ENCODE data around the gene RPL37A.

Gene RPL37A

DNA sequence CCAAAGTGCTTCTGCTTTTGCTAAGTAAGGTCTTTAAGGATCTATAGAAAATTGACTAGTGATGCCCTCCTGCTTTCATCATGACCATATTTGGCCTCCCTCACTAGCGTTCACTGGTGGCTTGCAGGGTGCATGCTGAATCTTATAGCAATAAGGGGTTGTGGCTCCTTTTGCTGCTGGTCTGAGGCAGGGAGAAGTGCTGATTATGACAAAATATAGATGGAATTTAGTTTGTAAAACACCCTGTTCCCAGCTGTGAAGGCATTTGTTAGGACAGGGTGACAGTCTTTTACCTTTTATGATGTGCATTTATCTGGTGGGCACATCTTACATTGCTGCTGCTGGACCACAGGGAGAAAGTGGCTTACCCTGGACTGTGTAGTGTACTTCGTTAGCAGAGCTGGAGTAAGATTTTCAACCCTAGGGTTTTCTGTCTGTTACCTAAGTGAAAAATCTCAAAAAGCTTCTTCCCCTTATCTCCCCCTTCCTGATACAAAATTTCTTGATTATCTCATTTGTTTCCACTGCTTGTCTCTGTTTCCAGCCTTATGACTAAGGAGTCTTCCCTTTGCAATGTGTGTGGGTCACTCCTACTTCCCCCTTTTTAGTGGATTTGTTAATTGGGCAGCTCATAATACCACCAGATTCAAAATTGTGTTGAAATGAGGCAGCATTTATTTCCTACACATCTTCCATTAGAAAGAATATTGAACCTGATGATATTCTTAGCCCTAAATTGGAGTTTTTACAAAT is 21.2 kb upstream of the RPL37A start:
- no peak for TF ChIP-seq POLR2AphosphoS5 (IDR thresholded peaks at IDR 0.05; ENCODE audit: low read depth)
- DNase-seq (ENCODE audit: low read depth in 1 of 2, low spot score in 1 of 2): peak in 1 of 2 experiments; percentile 21
- H3K27ac ChIP-seq (replicated peaks): peak overlapping the region; percentile 6; the same call in 1 of the 2 replicates

DNA sequence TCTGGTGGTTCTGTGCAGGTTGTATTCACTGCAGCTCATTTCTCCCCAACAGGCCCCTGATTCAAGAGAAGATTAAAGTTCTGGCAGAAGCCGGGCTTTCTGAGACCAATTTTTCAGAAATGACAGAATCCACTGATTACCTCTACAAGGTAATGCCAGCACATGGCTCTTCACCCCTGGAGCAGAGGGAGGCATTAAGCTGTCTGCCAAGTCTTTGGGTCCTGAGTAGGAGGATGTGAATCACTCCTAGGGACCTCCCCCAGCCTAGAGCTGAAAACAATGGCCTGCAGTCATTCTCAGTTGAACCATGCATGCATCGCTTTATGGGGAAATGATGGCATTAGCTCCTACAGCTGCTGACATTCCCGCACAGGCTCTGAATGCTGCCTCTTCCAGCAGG is 20.5 kb upstream of the RPL37A start:
- no peak for DNase-seq (ENCODE audit: low read depth in 1 of 2, low spot score in 1 of 2)
- TF ChIP-seq POLR2AphosphoS5 (IDR thresholded peaks at IDR 0.05; ENCODE audit: low read depth): no peak
- TF ChIP-seq, protein P1, sequence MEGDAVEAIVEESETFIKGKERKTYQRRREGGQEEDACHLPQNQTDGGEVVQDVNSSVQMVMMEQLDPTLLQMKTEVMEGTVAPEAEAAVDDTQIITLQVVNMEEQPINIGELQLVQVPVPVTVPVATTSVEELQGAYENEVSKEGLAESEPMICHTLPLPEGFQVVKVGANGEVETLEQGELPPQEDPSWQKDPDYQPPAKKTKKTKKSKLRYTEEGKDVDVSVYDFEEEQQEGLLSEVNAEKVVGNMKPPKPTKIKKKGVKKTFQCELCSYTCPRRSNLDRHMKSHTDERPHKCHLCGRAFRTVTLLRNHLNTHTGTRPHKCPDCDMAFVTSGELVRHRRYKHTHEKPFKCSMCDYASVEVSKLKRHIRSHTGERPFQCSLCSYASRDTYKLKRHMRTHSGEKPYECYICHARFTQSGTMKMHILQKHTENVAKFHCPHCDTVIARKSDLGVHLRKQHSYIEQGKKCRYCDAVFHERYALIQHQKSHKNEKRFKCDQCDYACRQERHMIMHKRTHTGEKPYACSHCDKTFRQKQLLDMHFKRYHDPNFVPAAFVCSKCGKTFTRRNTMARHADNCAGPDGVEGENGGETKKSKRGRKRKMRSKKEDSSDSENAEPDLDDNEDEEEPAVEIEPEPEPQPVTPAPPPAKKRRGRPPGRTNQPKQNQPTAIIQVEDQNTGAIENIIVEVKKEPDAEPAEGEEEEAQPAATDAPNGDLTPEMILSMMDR (IDR thresholded peaks at IDR 0.05; ENCODE audit: insufficient read depth, low read length): no peak
- TF ChIP-seq, protein P2, sequence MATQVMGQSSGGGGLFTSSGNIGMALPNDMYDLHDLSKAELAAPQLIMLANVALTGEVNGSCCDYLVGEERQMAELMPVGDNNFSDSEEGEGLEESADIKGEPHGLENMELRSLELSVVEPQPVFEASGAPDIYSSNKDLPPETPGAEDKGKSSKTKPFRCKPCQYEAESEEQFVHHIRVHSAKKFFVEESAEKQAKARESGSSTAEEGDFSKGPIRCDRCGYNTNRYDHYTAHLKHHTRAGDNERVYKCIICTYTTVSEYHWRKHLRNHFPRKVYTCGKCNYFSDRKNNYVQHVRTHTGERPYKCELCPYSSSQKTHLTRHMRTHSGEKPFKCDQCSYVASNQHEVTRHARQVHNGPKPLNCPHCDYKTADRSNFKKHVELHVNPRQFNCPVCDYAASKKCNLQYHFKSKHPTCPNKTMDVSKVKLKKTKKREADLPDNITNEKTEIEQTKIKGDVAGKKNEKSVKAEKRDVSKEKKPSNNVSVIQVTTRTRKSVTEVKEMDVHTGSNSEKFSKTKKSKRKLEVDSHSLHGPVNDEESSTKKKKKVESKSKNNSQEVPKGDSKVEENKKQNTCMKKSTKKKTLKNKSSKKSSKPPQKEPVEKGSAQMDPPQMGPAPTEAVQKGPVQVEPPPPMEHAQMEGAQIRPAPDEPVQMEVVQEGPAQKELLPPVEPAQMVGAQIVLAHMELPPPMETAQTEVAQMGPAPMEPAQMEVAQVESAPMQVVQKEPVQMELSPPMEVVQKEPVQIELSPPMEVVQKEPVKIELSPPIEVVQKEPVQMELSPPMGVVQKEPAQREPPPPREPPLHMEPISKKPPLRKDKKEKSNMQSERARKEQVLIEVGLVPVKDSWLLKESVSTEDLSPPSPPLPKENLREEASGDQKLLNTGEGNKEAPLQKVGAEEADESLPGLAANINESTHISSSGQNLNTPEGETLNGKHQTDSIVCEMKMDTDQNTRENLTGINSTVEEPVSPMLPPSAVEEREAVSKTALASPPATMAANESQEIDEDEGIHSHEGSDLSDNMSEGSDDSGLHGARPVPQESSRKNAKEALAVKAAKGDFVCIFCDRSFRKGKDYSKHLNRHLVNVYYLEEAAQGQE (IDR thresholded peaks at IDR 0.05; ENCODE audit: insufficient replicate concordance, low read depth): no peak
- no peak for TF ChIP-seq SPI1 (IDR thresholded peaks at IDR 0.05; ENCODE audit: borderline replicate concordance, low read depth)
- TF ChIP-seq GABPA (IDR thresholded peaks at IDR 0.05; ENCODE audit: low read depth): no peak
- H3K27me3 ChIP-seq (ENCODE audit: insufficient read depth, poor library complexity, severe bottlenecking): no peaks in the 10 kb centered on the region
- no peak overlapping the region for H3K27ac ChIP-seq (replicated peaks)
- H3K4me3 ChIP-seq (replicated peaks; ENCODE audit: insufficient read depth, low read length): no peak overlapping the region

More for the DNA sequence above, 21.2 kb upstream of the RPL37A start:
- Histone ChIP-seq H3K27me3 (ENCODE audit: insufficient read depth, poor library complexity, severe bottlenecking) (no peaks in the 10 kb centered on the region), H3K4me3 (replicated peaks; ENCODE audit: insufficient read depth, low read length) (no peak overlapping the region)

DNA sequence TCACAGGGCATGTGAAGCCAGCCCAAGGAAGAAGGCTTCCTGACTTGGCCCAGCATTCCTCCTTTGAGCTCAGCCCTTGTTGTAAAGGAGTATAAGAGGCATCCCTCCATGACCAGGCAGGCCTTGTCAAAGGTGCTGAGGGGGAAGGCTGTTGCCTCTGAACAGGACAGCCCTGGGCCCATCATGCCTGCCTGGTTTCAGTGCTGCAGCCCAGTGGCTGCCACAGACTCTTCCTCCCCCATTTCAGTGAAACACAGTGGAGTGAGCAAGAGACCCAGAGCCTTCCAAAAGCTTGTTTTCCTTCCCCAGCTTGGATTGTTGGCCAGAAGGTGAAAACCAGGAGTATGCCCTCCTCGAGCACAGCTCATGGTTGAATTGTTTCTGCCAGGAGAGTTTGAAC is 19.9 kb upstream of the RPL37A start:
- Histone ChIP-seq H3K4me3 (replicated peaks; ENCODE audit: insufficient read depth, low read length) (no peak overlapping the region), H3K27ac (replicated peaks) (no peak overlapping the region), H3K27me3 (ENCODE audit: insufficient read depth, poor library complexity, severe bottlenecking) (no peaks in the 10 kb centered on the region)
- TF ChIP-seq SPI1 (IDR thresholded peaks at IDR 0.05; ENCODE audit: borderline replicate concordance, low read depth): no peak
- TF ChIP-seq, protein P2 (IDR thresholded peaks at IDR 0.05; ENCODE audit: insufficient replicate concordance, low read depth): no peak
- TF ChIP-seq, protein P1 (IDR thresholded peaks at IDR 0.05; ENCODE audit: insufficient read depth, low read length): no peak
- TF ChIP-seq POLR2AphosphoS5 (IDR thresholded peaks at IDR 0.05; ENCODE audit: low read depth): no peak
- TF ChIP-seq GABPA (IDR thresholded peaks at IDR 0.05; ENCODE audit: low read depth): no peak
- no peak for DNase-seq (ENCODE audit: low read depth in 1 of 2, low spot score in 1 of 2)

DNA sequence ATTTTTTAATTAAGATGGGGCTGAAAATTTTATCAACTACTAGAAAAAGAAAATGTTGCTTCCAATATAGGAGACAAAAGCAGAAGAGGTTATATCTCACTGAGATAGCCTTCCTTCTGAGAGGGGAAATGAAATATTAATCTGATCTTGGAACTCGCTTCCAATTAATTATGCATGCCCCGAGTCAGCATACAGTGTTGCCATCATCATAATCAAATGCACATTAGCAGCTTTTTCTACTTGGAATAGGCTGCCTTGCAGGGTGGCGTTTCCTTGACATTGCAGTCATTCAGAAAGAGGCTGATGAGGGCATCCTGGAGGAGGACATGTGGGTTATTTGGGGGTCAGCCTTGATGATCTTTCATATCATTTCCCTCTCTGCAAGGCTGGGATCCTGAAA is 18.4 kb upstream of the RPL37A start:
- H3K27me3 ChIP-seq (ENCODE audit: insufficient read depth, poor library complexity, severe bottlenecking): no peaks in the 10 kb centered on the region
- TF ChIP-seq POLR2AphosphoS5 (IDR thresholded peaks at IDR 0.05; ENCODE audit: low read depth) (no peak), GABPA (IDR thresholded peaks at IDR 0.05; ENCODE audit: low read depth) (no peak), SPI1 (IDR thresholded peaks at IDR 0.05; ENCODE audit: borderline replicate concordance, low read depth) (no peak)
- TF ChIP-seq, protein P2 (IDR thresholded peaks at IDR 0.05; ENCODE audit: insufficient replicate concordance, low read depth): no peak
- TF ChIP-seq, protein P1 (IDR thresholded peaks at IDR 0.05; ENCODE audit: insufficient read depth, low read length): no peak
- H3K27ac ChIP-seq (replicated peaks): no peak overlapping the region
- H3K4me3 ChIP-seq (replicated peaks; ENCODE audit: insufficient read depth, low read length): no peak overlapping the region
- DNase-seq (ENCODE audit: low read depth in 1 of 2, low spot score in 1 of 2): no peak
